ENCODE data around the gene FKTN.

FKTN gene

DNA sequence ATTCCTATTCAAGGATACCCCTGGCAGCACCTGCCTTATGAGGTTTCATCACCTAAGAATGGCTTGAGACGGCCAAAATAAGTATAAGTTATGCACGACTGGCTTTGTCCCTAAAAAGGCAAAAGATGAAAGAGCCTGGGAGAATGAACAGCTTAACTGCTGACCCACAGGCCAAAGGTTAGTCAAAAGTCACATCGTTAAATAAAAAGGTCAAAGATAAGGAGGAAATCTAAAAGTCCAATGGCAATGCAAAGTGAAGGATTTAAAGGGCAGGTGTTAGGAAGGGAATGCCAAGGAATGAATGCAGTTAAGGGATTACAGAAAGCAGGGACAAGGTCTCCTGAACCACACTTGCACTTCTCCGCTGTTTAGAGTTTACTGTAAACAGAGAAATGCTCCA, 109.9 kb downstream of the FKTN start:
- in situ Hi-C loops (cut with MboI; ENCODE audit: low pct_unique_long_range_greater_than_20kb, low sequenced_read_pairs, unreplicated experiment) = no loop called here
- no peak for DNase-seq (ENCODE audit: low spot score)
- TF ChIP-seq, protein P1, sequence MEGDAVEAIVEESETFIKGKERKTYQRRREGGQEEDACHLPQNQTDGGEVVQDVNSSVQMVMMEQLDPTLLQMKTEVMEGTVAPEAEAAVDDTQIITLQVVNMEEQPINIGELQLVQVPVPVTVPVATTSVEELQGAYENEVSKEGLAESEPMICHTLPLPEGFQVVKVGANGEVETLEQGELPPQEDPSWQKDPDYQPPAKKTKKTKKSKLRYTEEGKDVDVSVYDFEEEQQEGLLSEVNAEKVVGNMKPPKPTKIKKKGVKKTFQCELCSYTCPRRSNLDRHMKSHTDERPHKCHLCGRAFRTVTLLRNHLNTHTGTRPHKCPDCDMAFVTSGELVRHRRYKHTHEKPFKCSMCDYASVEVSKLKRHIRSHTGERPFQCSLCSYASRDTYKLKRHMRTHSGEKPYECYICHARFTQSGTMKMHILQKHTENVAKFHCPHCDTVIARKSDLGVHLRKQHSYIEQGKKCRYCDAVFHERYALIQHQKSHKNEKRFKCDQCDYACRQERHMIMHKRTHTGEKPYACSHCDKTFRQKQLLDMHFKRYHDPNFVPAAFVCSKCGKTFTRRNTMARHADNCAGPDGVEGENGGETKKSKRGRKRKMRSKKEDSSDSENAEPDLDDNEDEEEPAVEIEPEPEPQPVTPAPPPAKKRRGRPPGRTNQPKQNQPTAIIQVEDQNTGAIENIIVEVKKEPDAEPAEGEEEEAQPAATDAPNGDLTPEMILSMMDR (IDR thresholded peaks at IDR 0.05; ENCODE audit: extremely low read depth, insufficient read depth, missing control alignments) = no peak

DNA sequence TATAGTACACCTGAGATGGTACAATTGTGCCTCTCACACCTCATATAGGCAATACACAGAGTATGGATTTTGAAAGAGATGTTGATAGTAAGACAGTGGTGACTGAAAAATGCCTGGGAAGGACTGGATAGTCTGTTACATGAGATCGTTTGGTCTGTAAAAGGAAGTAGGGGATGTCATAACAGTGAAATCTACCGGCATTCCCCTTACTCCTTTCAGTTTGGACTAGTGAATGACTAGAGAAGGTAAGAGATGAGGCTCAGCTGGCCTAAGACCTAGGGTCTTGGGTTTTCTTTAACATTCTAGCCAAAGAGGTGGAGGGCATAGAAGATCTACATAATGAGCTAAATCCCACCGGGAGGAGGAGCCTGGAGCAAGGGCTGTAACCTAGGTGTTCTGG, 112.4 kb downstream of the FKTN start:
- DNase-seq (ENCODE audit: low spot score) = no peak
- TF ChIP-seq, protein P1 (IDR thresholded peaks at IDR 0.05; ENCODE audit: extremely low read depth, insufficient read depth, missing control alignments) = no peak
- in situ Hi-C loops (cut with MboI; ENCODE audit: low pct_unique_long_range_greater_than_20kb, low sequenced_read_pairs, unreplicated experiment) = no loop called here

DNA sequence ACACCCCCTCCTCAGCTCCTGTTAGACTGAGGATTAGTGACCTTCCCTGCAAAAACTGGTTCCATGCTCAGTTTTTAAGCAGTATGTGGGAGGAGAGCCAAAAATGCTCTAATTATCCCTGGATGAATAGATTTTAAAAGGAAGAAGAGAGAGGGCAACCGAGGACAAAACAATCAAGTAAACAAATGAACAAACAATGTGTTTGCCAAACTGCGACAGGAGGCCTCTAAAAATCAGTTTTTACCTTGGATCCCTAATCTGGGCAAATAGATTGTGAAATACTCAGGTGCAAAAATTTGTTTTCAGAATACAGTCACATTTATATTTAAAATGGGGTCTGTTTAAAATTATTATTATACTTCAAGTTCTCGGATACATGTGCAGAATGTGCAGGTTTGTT, 112.8 kb downstream of the FKTN start:
- in situ Hi-C loops (cut with MboI; ENCODE audit: low pct_unique_long_range_greater_than_20kb, low sequenced_read_pairs, unreplicated experiment) = no loop called here
- TF ChIP-seq, protein P1 (IDR thresholded peaks at IDR 0.05; ENCODE audit: extremely low read depth, insufficient read depth, missing control alignments) = no peak
- no peak for DNase-seq (ENCODE audit: low spot score)

DNA sequence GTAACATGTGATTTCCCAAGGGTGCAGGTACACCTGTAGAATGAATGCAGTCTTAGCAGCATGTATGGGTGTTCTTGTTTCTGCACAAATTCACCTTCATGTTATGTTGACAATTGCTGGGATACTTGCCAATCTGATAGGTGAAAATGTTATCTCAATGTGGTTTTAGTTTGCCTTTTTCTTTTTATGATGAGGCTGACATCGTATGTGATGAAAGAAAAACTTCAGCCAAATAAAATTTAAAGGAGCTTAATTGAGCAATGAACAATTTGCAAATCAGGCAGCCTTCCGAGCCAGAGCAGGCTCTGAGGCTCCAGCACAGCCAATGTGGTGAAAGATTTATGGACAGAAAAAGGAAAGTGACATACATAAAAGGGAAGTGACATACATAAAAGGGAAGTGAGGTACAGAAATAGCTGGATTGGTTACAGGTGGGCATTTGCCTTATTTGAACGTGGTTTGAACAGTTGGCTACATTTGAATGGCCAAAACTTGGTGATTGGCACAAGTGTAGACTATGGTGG, 114.8 kb downstream of the FKTN start:
- TF ChIP-seq, protein P1 (IDR thresholded peaks at IDR 0.05; ENCODE audit: extremely low read depth, insufficient read depth, missing control alignments) = no peak
- in situ Hi-C loops (cut with MboI; ENCODE audit: low pct_unique_long_range_greater_than_20kb, low sequenced_read_pairs, unreplicated experiment) = no loop called here
- DNase-seq (ENCODE audit: low spot score) = no peak

DNA sequence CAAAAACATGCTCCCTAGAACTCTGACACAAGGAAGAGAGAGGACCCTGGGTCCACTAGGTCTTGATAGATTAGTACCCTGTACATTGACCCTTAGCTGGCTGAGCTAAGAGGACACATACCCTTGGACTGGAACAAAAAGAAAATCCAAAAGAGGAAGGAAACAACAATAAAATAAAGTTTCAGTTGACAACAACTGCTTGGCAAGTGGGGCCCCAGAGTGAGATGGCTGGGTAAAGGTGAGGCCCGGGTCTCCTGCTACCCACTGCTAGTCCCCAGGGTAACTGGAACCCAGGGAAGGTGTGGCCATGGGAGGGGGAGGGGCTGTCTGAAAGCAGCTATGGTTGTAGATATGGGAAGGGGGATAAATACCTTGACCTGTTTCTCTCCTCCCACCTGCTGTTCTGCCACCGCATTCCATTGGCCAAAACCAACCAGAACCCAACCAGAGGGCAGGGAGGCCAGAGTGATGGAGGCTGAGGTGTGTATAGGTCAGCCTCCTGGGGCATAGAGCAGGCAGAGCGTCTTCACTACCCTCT, 116.0 kb downstream of the FKTN start:
- no peak for DNase-seq (ENCODE audit: low spot score)
- TF ChIP-seq, protein P1 (IDR thresholded peaks at IDR 0.05; ENCODE audit: extremely low read depth, insufficient read depth, missing control alignments) = no peak
- in situ Hi-C loops (cut with MboI; ENCODE audit: low pct_unique_long_range_greater_than_20kb, low sequenced_read_pairs, unreplicated experiment) = no loop called here

DNA sequence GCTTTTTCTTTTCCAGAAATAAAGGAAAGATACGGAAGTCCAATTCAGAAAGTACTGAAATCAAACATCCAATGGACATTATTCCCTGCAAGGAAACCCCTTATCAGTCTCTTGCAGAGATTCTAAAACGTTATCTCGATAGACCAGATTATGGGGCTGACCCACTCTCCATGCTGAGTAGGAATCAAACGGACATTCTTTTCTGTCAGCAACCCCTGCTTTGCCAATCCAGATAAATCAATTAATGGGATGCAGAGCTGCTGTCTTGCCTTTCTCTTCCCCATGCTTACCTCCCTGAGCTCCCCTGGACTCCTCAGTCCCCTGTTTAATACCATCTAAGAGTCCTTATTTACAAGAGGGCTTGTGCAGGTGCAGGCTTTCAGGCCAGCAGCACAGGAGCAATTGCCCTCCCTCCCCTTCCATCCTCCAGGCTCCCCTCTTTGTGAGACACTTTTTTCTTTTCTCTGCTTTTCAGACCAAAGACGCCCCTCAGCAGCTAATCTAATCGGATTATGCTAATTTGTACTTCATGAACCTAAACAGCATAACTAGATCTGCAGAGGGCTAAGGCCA, 118.5 kb downstream of the FKTN start:
- in situ Hi-C loops (cut with MboI; ENCODE audit: low pct_unique_long_range_greater_than_20kb, low sequenced_read_pairs, unreplicated experiment) = no loop called here
- TF ChIP-seq, protein P1 (IDR thresholded peaks at IDR 0.05; ENCODE audit: extremely low read depth, insufficient read depth, missing control alignments) = no peak
- DNase-seq (ENCODE audit: low spot score) = no peak

Measured in GM13977 (cell line).